H7 (cell line): ENCODE results near the gene HSPA12A. TPM values are rescaled to one million over a fixed set of nuclear protein-coding genes. Genes with fewer than 3 reads are reported as not detected.

Experiments used
- DNase-seq: peaks from one replicate; pipeline ENCODE4 v3.0.0; 2012
- H3K27me3 ChIP-seq: 2 replicates; pipeline ENCODE4 v1.6.0; 2011; ENCODE audit warnings: mild to moderate bottlenecking, low read length; ENCODE audit not compliant: control insufficient read depth, insufficient read depth
- H3K36me3 ChIP-seq: replicated peaks from 2 replicates; pipeline ENCODE4 v1.5.1; 2011; ENCODE audit warnings: low read length; ENCODE audit not compliant: control insufficient read depth, insufficient read depth
- H3K4me3 ChIP-seq: 2 replicates; pipeline ENCODE4 v1.5.1; 2011; ENCODE audit warnings: low read depth, mild to moderate bottlenecking, control low read depth, low read length, moderate library complexity; ENCODE audit not compliant: insufficient read depth
- total RNA-seq: library from RNA; depleted of rRNA; stranded (reverse); fragments of >200 nt; shearing (Covaris generic); gene quantifications from 2 replicates; pipeline ENCODE4 v1.2.3, GENCODE V29; 2014

The HSPA12A gene
- total RNA-seq, 1 experiment from 2014 or later: 1.9 TPM

GRCh38 chr10:116655568-116655967, 86.8 kb downstream of the HSPA12A start:
- H3K4me3 ChIP-seq: no peak overlapping the region
- DNase-seq: no peak
- no peaks in the 10 kb centered on the region for H3K27me3 ChIP-seq
- H3K36me3 ChIP-seq: no peaks in the 10 kb centered on the region

GRCh38 chr10:116654816-116655215, 87.5 kb downstream of the HSPA12A start:
- Histone ChIP-seq H3K27me3 (no peaks in the 10 kb centered on the region), H3K36me3 (no peaks in the 10 kb centered on the region), H3K4me3 (no peak overlapping the region)
- DNase-seq: peak; percentile 56

GRCh38 chr10:116653885-116654284, 88.5 kb downstream of the HSPA12A start:
- H3K4me3 ChIP-seq: no peak overlapping the region
- no peaks in the 10 kb centered on the region for H3K27me3 ChIP-seq
- no peak for DNase-seq
- no peaks in the 10 kb centered on the region for H3K36me3 ChIP-seq

GRCh38 chr10:116648903-116649302, 93.5 kb downstream of the HSPA12A start:
- no peak for DNase-seq
- Histone ChIP-seq H3K4me3 (no peak overlapping the region), H3K27me3 (no peaks in the 10 kb centered on the region), H3K36me3 (no peaks in the 10 kb centered on the region)

GRCh38 chr10:116646502-116646901, 95.9 kb downstream of the HSPA12A start:
- H3K4me3 ChIP-seq: no peak overlapping the region
- no peaks in the 10 kb centered on the region for H3K36me3 ChIP-seq
- H3K27me3 ChIP-seq: no peaks in the 10 kb centered on the region
- no peak for DNase-seq

GRCh38 chr10:116637830-116638229, 104.5 kb downstream of the HSPA12A start:
- Histone ChIP-seq H3K4me3 (no peak overlapping the region), H3K36me3 (no peaks in the 10 kb centered on the region), H3K27me3 (no peaks in the 10 kb centered on the region)
- DNase-seq: no peak

- no peak for DNase-seq
- H3K36me3 ChIP-seq: no peaks in the 10 kb centered on the region
- H3K4me3 ChIP-seq: no peak overlapping the region
- no peaks in the 10 kb centered on the region for H3K27me3 ChIP-seq
Measured at GRCh38 chr10:116636976-116637375, 105.4 kb downstream of the HSPA12A start.

- Histone ChIP-seq H3K4me3 (no peak overlapping the region), H3K36me3 (no peaks in the 10 kb centered on the region), H3K27me3 (no peaks in the 10 kb centered on the region)
- DNase-seq: no peak
Measured at GRCh38 chr10:116636385-116636784, 106.0 kb downstream of the HSPA12A start.

- no peak for DNase-seq
- no peak overlapping the region for H3K4me3 ChIP-seq
- no peaks in the 10 kb centered on the region for H3K27me3 ChIP-seq
- no peaks in the 10 kb centered on the region for H3K36me3 ChIP-seq
Measured at GRCh38 chr10:116634126-116634975, 108.0 kb downstream of the HSPA12A start.

- Histone ChIP-seq H3K36me3 (no peaks in the 10 kb centered on the region), H3K27me3 (no peaks in the 10 kb centered on the region), H3K4me3 (no peak overlapping the region)
- no peak for DNase-seq
Measured at GRCh38 chr10:116633216-116633600, 109.2 kb downstream of the HSPA12A start.

GRCh38 chr10:116632596-116633215, 109.7 kb downstream of the HSPA12A start:
- DNase-seq: no peak
- no peaks in the 10 kb centered on the region for H3K36me3 ChIP-seq
- no peak overlapping the region for H3K4me3 ChIP-seq
- H3K27me3 ChIP-seq: no peaks in the 10 kb centered on the region

GRCh38 chr10:116631871-116632295, 110.5 kb downstream of the HSPA12A start:
- Histone ChIP-seq H3K36me3 (no peaks in the 10 kb centered on the region), H3K27me3 (no peaks in the 10 kb centered on the region), H3K4me3 (no peak overlapping the region)
- DNase-seq: no peak

GRCh38 chr10:116630020-116630419, 112.3 kb downstream of the HSPA12A start:
- Histone ChIP-seq H3K4me3 (no peak overlapping the region), H3K27me3 (peaks cover 3% of the 10 kb centered on the region; the same call in 1 of the 2 replicates), H3K36me3 (no peaks in the 10 kb centered on the region)
- DNase-seq: no peak

- no peaks in the 10 kb centered on the region for H3K36me3 ChIP-seq
- no peak for DNase-seq
- peaks cover 3% of the 10 kb centered on the region; the same call in 1 of the 2 replicates for H3K27me3 ChIP-seq
- no peak overlapping the region for H3K4me3 ChIP-seq
Measured at GRCh38 chr10:116629340-116629739, 113.0 kb downstream of the HSPA12A start.

- peak overlapping the region; percentile 51 for H3K4me3 ChIP-seq
- H3K27me3 ChIP-seq: peaks cover 3% of the 10 kb centered on the region; the same call in 1 of the 2 replicates
- no peaks in the 10 kb centered on the region for H3K36me3 ChIP-seq
- DNase-seq: peak; percentile 93
Measured at GRCh38 chr10:116627386-116627933, 114.9 kb downstream of the HSPA12A start.
